ENCODE results near the gene FXYD4. TPM values are rescaled to one million over a fixed set of nuclear protein-coding genes. Genes with fewer than 3 reads are reported as not detected.

The FXYD4 gene
- total RNA-seq, 1 donor = not detected

- no peaks in the 10 kb centered on the region for H3K9me3 ChIP-seq (ENCODE audit: low read depth, low read length)
- no peak overlapping the region for H3K4me3 ChIP-seq (ENCODE audit: low read length)
- no peaks in the 10 kb centered on the region for H3K27me3 ChIP-seq (ENCODE audit: insufficient read depth, low read length)
- H3K4me1 ChIP-seq (ENCODE audit: insufficient read depth, low read length) = no peaks in the 10 kb centered on the region
These were observed 5.5 kb downstream of the FXYD4 start for GRCh38 chr10:43376828-43377423.

DNA sequence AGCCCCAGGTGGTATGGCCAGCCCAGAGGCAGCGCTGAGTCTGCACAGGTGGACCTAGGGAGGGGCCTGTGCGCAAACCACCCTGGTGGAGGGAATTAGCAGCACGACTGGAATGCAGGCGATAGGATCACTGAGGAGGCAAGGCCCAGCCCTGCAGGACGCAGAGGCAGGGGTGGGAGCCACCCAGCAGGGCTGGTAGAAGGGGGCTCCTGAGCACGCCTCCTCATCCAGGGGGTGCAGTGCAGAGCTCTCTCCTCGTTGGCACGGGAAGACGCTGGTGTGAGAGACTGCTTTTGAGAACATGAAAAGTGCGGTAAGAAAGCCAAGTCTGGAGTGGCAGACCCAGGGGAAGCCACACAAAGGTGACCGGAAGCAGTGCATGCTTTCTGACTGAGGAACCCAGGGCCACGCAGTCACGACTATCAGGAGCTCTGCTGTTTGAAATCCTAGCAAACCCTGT is 6.0 kb downstream of the FXYD4 start:
- no peak overlapping the region for H3K4me3 ChIP-seq (ENCODE audit: low read length)
- H3K27me3 ChIP-seq (ENCODE audit: insufficient read depth, low read length) = no peaks in the 10 kb centered on the region
- H3K9me3 ChIP-seq (ENCODE audit: low read depth, low read length) = no peaks in the 10 kb centered on the region
- no peaks in the 10 kb centered on the region for H3K4me1 ChIP-seq (ENCODE audit: insufficient read depth, low read length)

GRCh38 chr10:43380610-43381222 is 9.3 kb downstream of the FXYD4 start:
- H3K4me3 ChIP-seq (ENCODE audit: low read length) = no peak overlapping the region
- H3K27me3 ChIP-seq (ENCODE audit: insufficient read depth, low read length) = no peaks in the 10 kb centered on the region
- H3K4me1 ChIP-seq (ENCODE audit: insufficient read depth, low read length) = no peaks in the 10 kb centered on the region
- H3K9me3 ChIP-seq (ENCODE audit: low read depth, low read length) = no peaks in the 10 kb centered on the region

- Histone ChIP-seq H3K4me1 (ENCODE audit: insufficient read depth, low read length) (no peaks in the 10 kb centered on the region), H3K4me3 (ENCODE audit: low read length) (no peak overlapping the region), H3K9me3 (ENCODE audit: low read depth, low read length) (no peaks in the 10 kb centered on the region), H3K27me3 (ENCODE audit: insufficient read depth, low read length) (no peaks in the 10 kb centered on the region)
These were observed 12.0 kb downstream of the FXYD4 start for GRCh38 chr10:43383204-43383971.

DNA sequence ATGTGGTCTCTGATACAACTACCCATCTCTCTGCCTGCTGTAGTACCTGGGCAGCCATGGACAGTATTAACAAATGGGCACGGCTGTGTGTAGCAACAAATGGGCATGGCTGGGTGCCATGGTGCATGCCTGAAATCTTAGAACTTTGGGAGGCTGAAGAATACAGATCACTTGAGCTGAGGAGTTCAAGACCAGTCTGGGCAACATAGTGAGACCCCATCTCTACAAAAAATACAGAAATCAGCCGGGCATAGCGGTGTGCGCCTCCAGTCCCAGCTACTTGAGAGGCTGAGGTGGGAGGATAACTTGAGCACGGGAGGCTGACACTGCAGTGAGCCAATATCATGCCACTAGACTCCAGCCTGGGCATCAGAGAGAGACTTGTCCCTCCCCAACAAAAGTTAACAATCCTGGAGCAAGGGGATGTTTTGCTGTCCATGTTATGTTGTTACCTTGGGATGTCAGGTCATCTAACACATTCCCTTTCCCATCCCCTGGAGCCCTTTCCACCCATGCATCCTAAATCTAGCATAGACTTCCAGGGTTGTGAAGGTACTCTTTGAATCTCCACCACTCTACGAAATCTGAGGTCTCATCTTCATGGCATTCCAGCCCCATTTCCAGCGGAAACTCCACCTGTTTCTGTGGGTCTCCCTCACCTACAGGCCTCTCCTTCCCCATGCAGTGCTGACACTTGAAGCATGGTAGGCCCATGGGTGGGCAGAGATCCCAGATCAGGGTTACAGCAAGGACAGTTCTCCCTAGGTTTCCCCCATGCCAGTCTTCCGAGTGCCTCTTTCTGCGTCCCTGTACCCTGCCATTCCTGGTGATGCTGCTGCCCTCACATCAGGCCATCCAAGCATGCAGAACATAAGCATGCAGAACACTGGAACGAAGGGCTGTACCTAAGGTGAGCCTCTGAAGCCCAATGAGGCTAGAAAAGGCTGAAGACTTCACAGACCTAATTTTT is 13.1 kb downstream of the FXYD4 start:
- Histone ChIP-seq H3K9me3 (ENCODE audit: low read depth, low read length) (no peaks in the 10 kb centered on the region), H3K27me3 (ENCODE audit: insufficient read depth, low read length) (no peaks in the 10 kb centered on the region)

DNA sequence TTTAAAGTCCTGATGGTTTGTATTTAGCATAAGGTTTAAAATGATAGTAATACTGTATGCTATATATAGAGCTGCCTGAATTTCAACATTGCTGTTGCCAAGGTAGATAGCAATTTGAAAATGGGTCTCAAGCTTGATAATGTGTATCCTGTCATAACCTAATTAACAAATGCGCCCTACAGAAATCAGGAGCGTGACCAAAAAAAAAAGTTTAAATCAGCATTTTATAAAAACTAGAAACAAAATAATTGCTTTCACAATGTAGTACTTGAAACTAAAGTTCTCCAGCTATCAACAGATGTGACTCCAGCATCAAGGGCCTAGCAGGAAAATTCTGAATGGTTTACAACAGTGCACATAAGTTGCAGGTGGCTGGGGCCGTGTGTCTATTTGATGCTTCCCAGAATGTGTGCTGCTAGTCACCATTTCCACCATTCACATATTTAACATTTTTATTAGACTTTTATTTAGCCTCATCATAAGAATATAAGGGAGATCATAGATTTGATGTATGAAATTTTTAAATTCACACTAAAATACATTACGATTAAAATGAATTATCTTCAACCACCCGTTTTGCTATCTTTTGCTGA is 14.1 kb downstream of the FXYD4 start:
- Histone ChIP-seq H3K4me3 (ENCODE audit: low read length) (no peak overlapping the region), H3K27me3 (ENCODE audit: insufficient read depth, low read length) (no peaks in the 10 kb centered on the region), H3K4me1 (ENCODE audit: insufficient read depth, low read length) (peaks cover 6% of the 10 kb centered on the region), H3K9me3 (ENCODE audit: low read depth, low read length) (no peaks in the 10 kb centered on the region)

More for the DNA sequence above, 13.1 kb downstream of the FXYD4 start:
- H3K4me3 ChIP-seq (ENCODE audit: low read length) = no peak overlapping the region
- peaks cover 6% of the 10 kb centered on the region for H3K4me1 ChIP-seq (ENCODE audit: insufficient read depth, low read length)

DNA sequence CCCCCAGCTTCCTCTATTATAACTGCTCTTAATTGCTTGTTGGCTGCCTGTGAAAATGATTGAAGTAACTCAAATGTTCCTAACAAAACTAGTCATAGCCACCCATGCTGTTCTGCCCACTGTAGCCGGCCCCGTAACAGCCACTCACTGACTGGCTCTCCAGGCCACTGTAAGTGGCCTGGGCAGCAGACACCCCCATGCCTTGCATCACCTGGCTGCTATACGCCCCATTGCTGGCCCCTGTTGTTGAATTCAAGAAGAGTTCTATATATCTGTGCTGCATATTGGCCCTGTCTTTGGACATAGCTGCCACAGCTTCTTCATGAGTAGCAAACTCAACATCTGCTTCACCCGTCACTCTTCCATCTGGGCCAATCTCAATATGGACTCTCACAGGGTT is 15.1 kb downstream of the FXYD4 start:
- peaks cover 11% of the 10 kb centered on the region for H3K4me1 ChIP-seq (ENCODE audit: insufficient read depth, low read length)
- H3K27me3 ChIP-seq (ENCODE audit: insufficient read depth, low read length) = no peaks in the 10 kb centered on the region
- no peaks in the 10 kb centered on the region for H3K9me3 ChIP-seq (ENCODE audit: low read depth, low read length)
- no peak overlapping the region for H3K4me3 ChIP-seq (ENCODE audit: low read length)

DNA sequence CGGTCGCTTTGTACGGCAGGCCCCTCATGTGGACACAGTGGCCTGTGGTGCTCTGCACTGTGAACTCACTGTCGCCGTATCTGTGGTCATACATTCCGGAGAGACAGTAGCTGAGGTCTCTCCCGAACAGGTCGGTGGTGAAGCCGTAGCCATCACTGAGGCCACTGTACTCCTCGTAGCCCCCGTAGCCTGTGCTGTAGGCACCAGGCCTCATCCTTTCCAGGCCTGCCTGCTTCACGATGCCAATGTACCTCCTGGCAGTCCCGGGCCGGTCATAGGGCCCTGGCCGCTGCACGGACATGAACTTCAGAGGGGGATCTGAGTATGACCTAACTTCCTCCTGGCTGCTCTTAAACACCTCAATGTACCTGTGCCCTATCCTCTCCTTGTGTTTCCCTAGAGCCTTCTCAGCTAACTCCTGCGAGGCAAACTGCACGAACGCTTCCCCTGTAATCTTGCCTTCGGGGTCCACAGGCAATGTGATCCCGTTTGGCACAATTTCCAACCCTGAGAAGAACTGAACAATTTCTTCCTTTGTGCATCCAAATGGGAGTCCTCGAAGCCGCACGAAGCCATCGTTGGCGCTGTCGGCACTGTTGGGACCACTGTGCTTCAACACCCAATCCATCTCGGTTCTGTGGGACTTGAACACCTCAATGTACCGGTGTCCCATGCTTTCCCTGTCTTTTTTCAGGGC is 15.7 kb downstream of the FXYD4 start:
- no peaks in the 10 kb centered on the region for H3K27me3 ChIP-seq (ENCODE audit: insufficient read depth, low read length)
- H3K4me3 ChIP-seq (ENCODE audit: low read length) = no peak overlapping the region
- H3K4me1 ChIP-seq (ENCODE audit: insufficient read depth, low read length) = peaks cover 11% of the 10 kb centered on the region
- H3K9me3 ChIP-seq (ENCODE audit: low read depth, low read length) = no peaks in the 10 kb centered on the region

- no peak overlapping the region for H3K4me3 ChIP-seq (ENCODE audit: low read length)
- no peaks in the 10 kb centered on the region for H3K27me3 ChIP-seq (ENCODE audit: insufficient read depth, low read length)
- H3K9me3 ChIP-seq (ENCODE audit: low read depth, low read length) = no peaks in the 10 kb centered on the region
- H3K4me1 ChIP-seq (ENCODE audit: insufficient read depth, low read length) = peaks cover 11% of the 10 kb centered on the region
These were observed 16.2 kb downstream of the FXYD4 start for GRCh38 chr10:43387678-43388032.

DNA sequence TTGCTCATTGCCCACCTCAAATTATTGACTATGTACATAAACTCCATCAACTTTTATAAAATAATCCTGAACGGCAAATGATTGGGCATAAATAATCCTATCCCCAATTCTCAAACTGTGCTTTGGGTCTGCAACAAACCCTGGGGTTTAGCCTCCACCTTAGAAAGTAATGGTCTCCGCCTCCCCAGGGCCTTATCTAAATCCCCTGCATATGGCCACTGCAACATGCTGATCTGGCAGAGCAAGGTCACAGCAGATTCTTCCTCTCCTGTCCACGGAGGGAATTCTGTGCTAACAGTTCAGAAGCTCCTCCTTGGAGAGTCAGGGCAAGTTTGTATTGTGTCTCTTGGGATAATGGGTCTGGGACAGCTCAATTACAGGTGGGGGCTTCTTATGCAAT is 18.4 kb downstream of the FXYD4 start:
- Histone ChIP-seq H3K4me1 (ENCODE audit: insufficient read depth, low read length) (peaks cover 26% of the 10 kb centered on the region), H3K9me3 (ENCODE audit: low read depth, low read length) (no peaks in the 10 kb centered on the region), H3K27me3 (ENCODE audit: insufficient read depth, low read length) (no peaks in the 10 kb centered on the region), H3K4me3 (ENCODE audit: low read length) (no peak overlapping the region)

DNA sequence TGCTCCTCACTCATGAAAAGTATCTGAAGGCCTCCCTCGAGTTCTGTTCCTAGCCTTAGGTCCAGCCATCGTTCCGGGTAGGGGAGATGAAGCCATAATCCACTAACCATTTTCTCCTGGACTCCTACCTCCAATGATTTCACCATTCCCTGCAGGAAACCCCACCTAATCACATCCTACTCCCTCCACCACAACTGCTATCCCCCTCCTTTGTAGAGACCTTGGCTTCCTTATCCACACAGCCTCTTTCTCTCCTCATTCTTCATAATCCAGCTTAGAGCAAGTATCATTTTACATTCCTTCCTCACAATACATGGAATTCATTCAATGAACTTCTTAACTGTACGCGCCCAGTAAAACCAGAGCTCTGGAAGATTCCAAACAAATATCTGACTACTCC is 18.9 kb downstream of the FXYD4 start:
- no peaks in the 10 kb centered on the region for H3K9me3 ChIP-seq (ENCODE audit: low read depth, low read length)
- no peaks in the 10 kb centered on the region for H3K27me3 ChIP-seq (ENCODE audit: insufficient read depth, low read length)
- H3K4me3 ChIP-seq (ENCODE audit: low read length) = no peak overlapping the region
- H3K4me1 ChIP-seq (ENCODE audit: insufficient read depth, low read length) = peaks cover 31% of the 10 kb centered on the region

- Histone ChIP-seq H3K4me3 (ENCODE audit: low read length) (no peak overlapping the region), H3K9me3 (ENCODE audit: low read depth, low read length) (no peaks in the 10 kb centered on the region), H3K27me3 (ENCODE audit: insufficient read depth, low read length) (no peaks in the 10 kb centered on the region), H3K4me1 (ENCODE audit: insufficient read depth, low read length) (peaks cover 35% of the 10 kb centered on the region)
These were observed 19.3 kb downstream of the FXYD4 start for GRCh38 chr10:43390759-43391158.

- Histone ChIP-seq H3K9me3 (ENCODE audit: low read depth, low read length) (no peaks in the 10 kb centered on the region), H3K4me3 (ENCODE audit: low read length) (no peak overlapping the region), H3K27me3 (ENCODE audit: insufficient read depth, low read length) (no peaks in the 10 kb centered on the region), H3K4me1 (ENCODE audit: insufficient read depth, low read length) (peaks cover 42% of the 10 kb centered on the region)
These were observed 20.1 kb downstream of the FXYD4 start for GRCh38 chr10:43391496-43391895.

GRCh38 chr10:43392748-43393147 is 21.3 kb downstream of the FXYD4 start:
- peaks cover 47% of the 10 kb centered on the region for H3K4me1 ChIP-seq (ENCODE audit: insufficient read depth, low read length)
- no peak overlapping the region for H3K4me3 ChIP-seq (ENCODE audit: low read length)
- H3K9me3 ChIP-seq (ENCODE audit: low read depth, low read length) = no peaks in the 10 kb centered on the region
- no peaks in the 10 kb centered on the region for H3K27me3 ChIP-seq (ENCODE audit: insufficient read depth, low read length)
